ENCODE measurements around the gene TRMT5. TPM values are rescaled to one million over a fixed set of nuclear protein-coding genes. Genes with fewer than 3 reads are reported as not detected.

The TRMT5 gene
- total and polyA plus RNA-seq, 2 of the 8 experiments (the other 6 are each of a cell fraction or from before 2014, with no cell fraction given) = 4.3 to 24.2 TPM

- TF ChIP-seq CHD7 (IDR thresholded peaks at IDR 0.05; ENCODE audit: insufficient replicate concordance, low read length) (no peak), RAD21 (IDR thresholded peaks at IDR 0.05 in 1 of 2, conservative IDR thresholded peaks at IDR 0.05 in 1 of 2; ENCODE audit: low read depth in 2 of 2, low read length in 2 of 2) (no peak), CEBPB (IDR thresholded peaks at IDR 0.05; ENCODE audit: low read depth, low read length) (no peak), CREB1 (IDR thresholded peaks at IDR 0.05) (no peak), CTBP2 (IDR thresholded peaks at IDR 0.05; ENCODE audit: borderline replicate concordance, insufficient read depth, insufficient read length, low read length) (no peak)
Measured at GRCh38 chr14:60974090-60974651, 6.7 kb downstream of the TRMT5 start (continued).
